IPS-11a (cell line): ENCODE data around the gene GMPS.
"Not testable (repeated sequence)": the region's sequence is repeated elsewhere in the genome, so short reads cannot be mapped to it uniquely, and the experiment has no call there.

Experiments used
- H3K4me3 ChIP-seq: one replicate; pipeline ENCODE4 v1.5.1; 2013; ENCODE audit warnings: low read depth, low read length, control low read depth

Gene GMPS

GRCh38 chr3:155934230-155934629 lies 63.8 kb downstream of the GMPS start:
- H3K4me3 ChIP-seq: no peak overlapping the region

- no peak overlapping the region for H3K4me3 ChIP-seq
Observed at GRCh38 chr3:155938409-155938808, 68.0 kb downstream of the GMPS start.

GRCh38 chr3:155941354-155941753 lies 70.9 kb downstream of the GMPS start:
- H3K4me3 ChIP-seq: no peak overlapping the region

GRCh38 chr3:155944081-155944480 lies 73.6 kb downstream of the GMPS start:
- no peak overlapping the region for H3K4me3 ChIP-seq

GRCh38 chr3:155946178-155946577 lies 75.7 kb downstream of the GMPS start:
- no peak overlapping the region for H3K4me3 ChIP-seq

GRCh38 chr3:155948476-155948875 lies 78.0 kb downstream of the GMPS start:
- no peak overlapping the region for H3K4me3 ChIP-seq

DNA sequence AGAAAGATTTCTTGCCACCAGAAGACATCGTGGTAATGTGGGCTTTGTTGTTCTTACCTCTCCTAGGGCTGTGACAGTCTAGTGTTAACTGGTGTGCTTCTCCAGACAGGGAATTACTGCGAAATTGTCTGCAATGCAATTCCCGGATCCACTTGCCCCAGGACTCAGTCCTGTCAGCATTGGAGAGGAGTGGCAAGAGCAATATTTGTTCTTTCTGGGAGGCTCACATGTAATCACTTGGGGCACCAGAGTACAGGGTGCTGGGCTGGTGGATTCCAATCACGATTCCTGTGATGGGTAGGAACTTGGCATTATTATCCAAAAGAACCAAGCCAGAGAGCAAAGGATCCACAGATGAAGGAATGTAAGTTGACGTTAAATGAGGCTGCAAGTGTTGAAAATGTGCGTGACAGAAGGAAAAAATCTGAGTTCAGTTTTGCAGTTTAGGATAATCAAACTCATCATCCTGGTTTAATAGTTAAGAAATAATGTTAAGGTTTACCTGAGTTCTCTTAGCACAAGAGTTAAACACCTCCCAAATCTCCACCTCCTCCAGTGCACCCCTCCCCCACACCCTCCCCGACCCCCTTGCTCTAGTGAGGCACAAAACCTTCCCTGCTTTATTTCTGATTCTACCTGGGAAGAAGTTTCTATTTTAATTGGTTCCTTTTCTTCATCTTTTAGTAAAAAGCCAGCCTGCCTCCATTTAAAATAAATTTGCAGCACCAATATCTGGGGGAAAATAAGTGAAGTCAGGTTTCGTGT lies 79.2 kb downstream of the GMPS start:
- no peak overlapping the region for H3K4me3 ChIP-seq

GRCh38 chr3:155956508-155957411 lies 86.3 kb downstream of the GMPS start:
- no peak overlapping the region for H3K4me3 ChIP-seq

DNA sequence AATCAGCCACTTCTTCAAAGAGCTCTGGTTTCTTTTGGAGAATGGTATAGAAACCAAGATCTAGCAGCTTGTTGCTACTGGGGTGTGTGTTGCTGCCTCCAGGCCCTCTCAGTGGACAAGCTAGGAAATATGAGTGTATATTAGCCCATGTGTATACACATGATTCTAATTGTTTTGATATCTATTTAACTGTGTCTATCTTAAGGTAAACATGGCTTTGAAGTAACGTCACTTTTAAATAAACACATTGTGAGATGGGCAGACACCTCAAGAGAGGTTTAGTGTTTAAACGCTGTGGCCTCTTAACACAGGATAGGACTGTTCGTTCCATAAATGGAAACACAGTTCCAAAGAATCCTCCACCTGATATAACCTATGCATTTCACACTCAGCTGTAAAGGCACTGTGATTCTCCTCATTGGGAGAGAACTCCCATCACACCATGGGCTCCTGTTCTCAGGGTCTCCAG lies 87.0 kb downstream of the GMPS start:
- no peak overlapping the region for H3K4me3 ChIP-seq

DNA sequence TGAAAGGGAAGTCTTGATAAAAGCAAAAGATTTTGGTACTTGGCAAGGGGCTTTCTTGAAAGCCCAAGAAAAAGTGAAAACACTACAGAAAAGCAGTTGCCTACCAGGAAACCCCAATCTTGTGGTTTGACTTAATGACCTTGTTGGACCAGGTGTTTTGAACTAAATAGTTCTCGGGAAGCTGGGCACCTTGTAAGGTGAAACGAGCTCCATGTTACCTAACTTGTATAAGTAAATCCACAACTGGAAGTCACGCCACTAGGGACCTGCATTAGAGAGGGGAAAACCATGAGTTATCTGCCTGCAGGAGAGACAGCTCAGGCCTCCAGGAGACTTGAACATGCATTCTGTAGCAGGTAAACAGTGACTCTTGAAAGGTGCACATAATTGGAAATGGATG lies 88.2 kb downstream of the GMPS start:
- H3K4me3 ChIP-seq: no peak overlapping the region

DNA sequence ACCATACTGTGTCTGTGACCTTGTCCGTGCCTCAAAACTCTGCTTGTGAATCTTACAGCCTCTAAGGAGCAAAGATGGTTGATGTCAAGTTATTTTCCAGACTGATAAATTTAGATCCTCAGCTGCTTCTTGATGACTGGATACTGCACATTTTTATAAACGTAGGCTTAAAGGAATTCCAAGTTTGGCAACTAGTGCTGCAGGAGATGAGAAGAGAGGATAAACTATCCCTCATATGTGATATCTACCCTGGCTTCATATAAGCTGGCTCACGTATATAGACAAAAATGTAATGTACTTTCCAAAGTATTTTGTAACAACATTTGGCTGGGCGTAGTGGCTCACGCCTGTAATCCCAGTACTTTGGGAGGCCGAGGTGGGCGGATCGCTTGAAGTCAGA lies 89.6 kb downstream of the GMPS start:
- no peak overlapping the region for H3K4me3 ChIP-seq

DNA sequence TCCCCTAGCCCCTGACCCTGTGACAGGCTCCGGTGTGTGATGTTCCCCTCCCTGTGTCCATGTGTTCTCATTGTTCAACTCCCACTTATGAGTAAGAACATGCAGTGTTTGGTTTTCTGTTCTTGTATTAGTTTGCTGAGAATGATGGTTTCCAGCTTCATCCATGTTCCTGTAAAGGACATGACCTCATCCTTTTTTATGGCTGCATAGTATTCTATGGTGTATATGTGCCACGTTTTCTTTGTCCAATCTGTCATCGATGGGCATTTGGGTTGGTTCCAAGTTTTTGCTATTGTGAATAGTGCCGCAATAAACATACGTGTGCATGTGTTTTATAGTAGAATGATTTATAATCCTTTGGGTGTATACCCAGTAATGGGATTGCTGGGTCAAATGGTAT lies 90.6 kb downstream of the GMPS start:
- H3K4me3 ChIP-seq: not testable (repeated sequence)

DNA sequence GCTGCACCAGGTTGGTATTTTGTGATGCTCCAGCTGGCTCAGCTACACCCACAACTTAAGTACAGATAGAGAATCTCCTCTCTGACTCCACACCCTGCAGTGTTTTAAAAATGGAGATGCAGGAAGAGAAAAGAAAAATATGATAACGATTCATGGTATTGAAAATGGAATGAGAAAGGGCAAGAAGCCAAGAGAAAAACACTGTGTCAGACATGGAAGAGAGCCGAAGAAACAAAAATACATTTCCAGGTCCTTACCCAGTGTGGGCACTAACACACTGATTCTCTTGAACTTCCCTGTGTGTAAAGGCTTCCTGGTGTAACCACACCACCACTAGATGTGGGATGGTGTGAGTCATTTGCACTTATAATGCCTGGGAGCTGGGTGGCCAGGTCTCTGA lies 93.1 kb downstream of the GMPS start:
- no peak overlapping the region for H3K4me3 ChIP-seq

GRCh38 chr3:155970398-155970797 lies 99.9 kb downstream of the GMPS start:
- H3K4me3 ChIP-seq: no peak overlapping the region

- no peak overlapping the region for H3K4me3 ChIP-seq
Observed at GRCh38 chr3:155972885-155973584, 102.6 kb downstream of the GMPS start.

DNA sequence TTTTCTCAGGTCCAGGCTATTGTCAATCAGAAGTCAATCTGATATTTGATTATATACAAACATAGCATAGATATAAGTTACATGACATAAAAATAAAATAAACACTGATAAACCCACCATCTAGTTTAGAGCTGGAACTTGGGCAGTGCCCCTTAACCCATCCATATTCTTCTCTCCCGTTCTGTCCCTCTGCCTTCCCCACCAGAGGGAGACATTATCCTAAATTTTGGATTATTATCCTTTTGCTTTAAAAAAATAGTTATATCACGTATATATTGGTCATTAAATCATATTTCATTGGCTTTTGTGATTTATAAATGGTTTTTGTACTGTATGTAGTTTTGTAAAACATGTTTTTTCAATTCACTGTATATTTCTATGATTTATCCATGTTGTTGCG lies 107.9 kb downstream of the GMPS start:
- H3K4me3 ChIP-seq: no peak overlapping the region

DNA sequence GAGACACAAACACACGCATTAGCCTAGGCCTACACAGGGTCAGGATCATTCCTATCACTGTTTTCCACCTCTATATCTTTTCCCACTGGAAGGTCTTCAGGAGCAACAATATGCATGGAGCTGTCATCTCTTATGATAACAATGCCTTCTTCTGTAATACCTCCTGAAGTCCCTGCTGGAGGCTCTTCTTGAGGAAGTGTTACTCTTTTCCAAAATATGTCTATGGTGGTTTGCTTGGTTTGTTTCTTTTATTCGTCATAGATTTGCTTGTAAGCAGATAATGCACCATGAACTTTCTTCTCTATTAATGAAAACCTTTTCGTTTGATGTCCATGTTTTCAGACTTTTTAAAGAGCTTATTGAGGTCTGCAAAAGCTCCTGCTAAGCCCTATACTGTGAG lies 109.3 kb downstream of the GMPS start:
- H3K4me3 ChIP-seq: no peak overlapping the region

DNA sequence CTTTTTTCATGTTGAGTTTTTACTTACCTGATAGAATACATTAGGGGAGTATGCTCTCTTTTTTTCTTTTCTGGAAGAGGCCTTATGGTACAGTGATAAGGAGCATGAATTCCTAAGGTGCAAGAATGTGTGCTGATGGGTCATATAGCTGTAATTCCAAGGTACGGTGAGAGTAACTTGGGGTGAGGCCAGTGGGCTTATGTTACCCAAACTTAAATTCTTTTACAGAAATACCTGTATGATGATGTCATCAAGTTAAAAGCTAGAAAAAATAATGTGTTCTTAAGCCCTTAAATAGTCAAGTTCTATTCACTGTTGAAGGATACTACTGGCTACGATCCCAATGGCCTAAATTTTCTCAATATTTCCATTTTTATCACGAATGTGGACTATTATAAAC lies 111.2 kb downstream of the GMPS start:
- H3K4me3 ChIP-seq: no peak overlapping the region

DNA sequence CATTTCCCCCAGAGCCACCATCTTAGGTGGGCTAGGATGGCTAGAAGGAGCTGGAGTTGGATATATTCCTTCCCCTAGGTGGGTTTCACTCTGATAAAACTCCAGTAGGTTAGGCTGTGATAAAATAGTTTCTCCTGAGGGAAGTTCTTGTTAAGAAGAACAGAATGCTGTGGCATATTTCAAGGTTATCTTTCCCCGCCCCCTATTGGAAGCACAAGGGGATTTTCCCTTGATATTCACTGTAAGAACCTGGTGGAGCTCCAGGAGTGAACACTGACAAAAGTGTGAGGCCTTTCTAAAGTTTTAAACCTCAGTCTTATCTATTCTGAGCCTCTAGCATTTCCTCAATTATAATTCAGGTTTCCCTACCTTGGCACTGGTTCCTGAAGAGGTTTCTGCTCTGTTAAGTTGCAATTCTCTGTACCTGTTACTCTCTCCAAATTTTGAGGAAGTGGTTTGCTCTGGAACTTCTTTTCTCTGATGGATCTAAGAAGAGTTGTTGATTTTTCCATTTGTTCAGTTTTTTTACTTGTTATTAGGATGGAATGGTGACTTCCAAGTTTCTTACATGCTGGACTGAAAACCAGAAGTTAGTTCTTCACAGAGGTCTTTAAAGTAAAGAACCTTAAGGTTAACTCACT lies 113.5 kb downstream of the GMPS start:
- H3K4me3 ChIP-seq: no peak overlapping the region

DNA sequence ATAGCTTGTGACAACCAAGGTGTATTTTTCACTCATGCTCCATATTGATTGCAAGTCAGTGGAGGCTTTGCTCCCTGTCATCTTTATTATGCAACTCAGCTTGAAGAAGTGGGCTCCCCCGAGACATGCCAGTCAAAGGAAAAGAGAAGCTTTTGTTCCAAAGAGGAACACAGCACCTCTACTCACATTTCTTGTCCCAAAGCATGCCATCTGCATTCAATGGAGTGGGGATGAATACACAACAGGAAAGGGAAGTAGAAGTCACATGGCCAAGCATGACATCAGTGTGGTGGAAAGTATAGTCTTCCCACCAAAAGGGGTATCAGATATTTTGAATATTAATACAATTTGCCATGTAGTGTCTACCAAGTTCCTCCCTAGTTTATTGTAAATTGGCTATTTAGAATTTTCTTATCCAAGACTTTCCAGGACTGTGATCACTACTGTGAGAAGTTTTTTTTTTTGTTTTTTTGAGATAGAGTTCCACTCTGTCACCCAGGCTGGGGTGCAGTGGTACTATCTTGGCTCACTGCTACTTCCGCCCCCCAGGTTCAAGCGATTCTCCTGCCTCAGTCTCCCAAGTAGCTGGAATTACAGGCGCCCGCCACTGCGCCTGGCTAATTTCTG lies 114.5 kb downstream of the GMPS start:
- H3K4me3 ChIP-seq: no peak overlapping the region

GRCh38 chr3:155989536-155989935 lies 119.1 kb downstream of the GMPS start:
- H3K4me3 ChIP-seq: no peak overlapping the region
